K562 (cell line): ENCODE data around the gene NTN4. TPM values are rescaled to one million over a fixed set of nuclear protein-coding genes. Genes with fewer than 3 reads are reported as not detected.

Experiments
- ATAC-seq: fragments of 200-7000 bp; cut with Tn5 transposase; 3 replicates; pipeline ENCODE4 v1.9.1; 2020; ENCODE audit warnings: moderate library complexity
- BruUV-seq: library from RNA; stranded (reverse); fragments of 400-500 nt; replicated peaks from 2 replicates; lab custom pipeline; 2021; lab: Mats Ljungman, UMichigan
- CTCF ChIA-PET: fragments of 300-600 bp; formaldehyde crosslinking; extraction: SDS; loops from one replicate; lab custom pipeline; 2021; ENCODE audit warnings: low intra/inter-chr PET ratio; lab: Yijun Ruan, JAX
- POLR2A ChIA-PET: fragments of 300-600, 350-650 bp; sonication (Branson Sonifier 250); formaldehyde crosslinking; extraction: SDS; loops from one replicate; lab custom pipeline; 2021; ENCODE audit warnings: antibody characterized with exemption, inconsistent platforms; lab: Yijun Ruan, JAX
- DNase-seq, 4 experiments: peaks; one replicate each; pipeline versions ENCODE4 v3.0.0 to v3.0.0-alpha.2; 2011 to 2018; ENCODE audit warnings: low spot score in 3 of 4, mixed read lengths in 3 of 4; ENCODE audit errors: extremely low read depth in 1 of 4
- FAIRE-seq: peaks from 2 replicates; lab custom pipeline; 2011; peaks lifted over from hg19 to GRCh38; lab: Jason Lieb, UNC
- H2AFZ ChIP-seq: 2 replicates; pipeline ENCODE4 v1.6.0; 2011; ENCODE audit warnings: low read depth, low read length, control low read depth, inconsistent platforms
- H3K27ac ChIP-seq: fragments of 200-600 bp; 3 replicates; pipeline ENCODE4 v1.8.0; 2011; ENCODE audit warnings: low read depth, mild to moderate bottlenecking, control low read depth, inconsistent platforms, low read length, moderate library complexity, mixed read lengths; ENCODE audit errors: extremely low read depth
- H3K27me3 ChIP-seq, 2 experiments: fragments of 300-600 bp in 1 of 2; 2 replicates in 1 of 2; 3 replicates in 1 of 2; pipeline versions ENCODE4 v1.6.0 to v1.8.0; 2011; ENCODE audit warnings: inconsistent platforms in 2 of 2, low read length in 2 of 2, mild to moderate bottlenecking in 1 of 2, mixed read lengths in 1 of 2, moderate library complexity in 1 of 2; ENCODE audit not compliant: control insufficient read depth in 2 of 2, insufficient read depth in 2 of 2
- H3K36me3 ChIP-seq: fragments of 300-600 bp; 3 replicates; pipeline ENCODE4 v1.8.0; 2011; ENCODE audit warnings: mild to moderate bottlenecking, low read length, inconsistent platforms; ENCODE audit not compliant: control insufficient read depth, insufficient read depth
- H3K4me1 ChIP-seq, 2 experiments: fragments of 200-600 bp in 1 of 2; replicated peaks in 1 of 2; 2 replicates in 1 of 2; 3 replicates in 1 of 2; pipeline versions ENCODE4 v1.5.1 to v1.8.0; 2011; ENCODE audit warnings: inconsistent platforms in 2 of 2, low read length in 2 of 2, mild to moderate bottlenecking in 1 of 2, mixed read lengths in 1 of 2, moderate library complexity in 1 of 2; ENCODE audit not compliant: control insufficient read depth in 2 of 2, insufficient read depth in 2 of 2
- H3K4me2 ChIP-seq: 2 replicates; pipeline ENCODE4 v1.6.1; 2011; ENCODE audit warnings: low read length, control low read depth, inconsistent platforms, mixed read lengths; ENCODE audit not compliant: insufficient read depth
- H3K4me3 ChIP-seq: fragments of 200-600 bp; sonication (generic), shearing (Covaris generic); 2 replicates; pipeline ENCODE4 v1.5.1; 2016; ENCODE audit warnings: control low read depth, inconsistent platforms
- H3K79me2 ChIP-seq: fragments of 200-600 bp; 3 replicates; pipeline ENCODE4 v1.8.0; 2011; ENCODE audit warnings: low read length, inconsistent platforms; ENCODE audit not compliant: control insufficient read depth, insufficient read depth
- H3K9ac ChIP-seq, 2 experiments: 2 replicates each; pipeline versions ENCODE4 v1.6.0 to v1.6.1; 2011; ENCODE audit warnings: low read depth in 2 of 2, low read length in 2 of 2, control low read depth in 1 of 2, inconsistent platforms in 1 of 2, mild to moderate bottlenecking in 1 of 2, mixed read lengths in 1 of 2; ENCODE audit not compliant: insufficient read depth in 1 of 2
- H3K9me1 ChIP-seq: one replicate; pipeline ENCODE4 v1.6.0; 2011; ENCODE audit warnings: inconsistent platforms, mild to moderate bottlenecking, low read length, moderate library complexity; ENCODE audit not compliant: control insufficient read depth, insufficient read depth
- H3K9me3 ChIP-seq: replicated peaks from 2 replicates; pipeline ENCODE4 v1.5.1; 2011; ENCODE audit warnings: low read depth, low read length, inconsistent platforms; ENCODE audit not compliant: control insufficient read depth, insufficient read depth
- H4K20me1 ChIP-seq: replicated peaks from 2 replicates; pipeline ENCODE4 v1.6.1; 2011; ENCODE audit warnings: low read length, inconsistent platforms, mixed read lengths; ENCODE audit not compliant: control insufficient read depth, insufficient read depth
- PBX2 ChIP-seq, 2 experiments: IDR thresholded peaks in 1 of 2; conservative IDR thresholded peaks in 1 of 2; 2 replicates each; pipeline ENCODE4 v1.6.1; 2016; ENCODE audit warnings: low read depth in 2 of 2, mild to moderate bottlenecking in 1 of 2, missing compliant biosample characterization in 1 of 2, missing genetic modification characterization in 1 of 2, moderate library complexity in 1 of 2
- PKNOX1 ChIP-seq: fragments of 450-650 bp; IDR thresholded peaks from 2 replicates; pipeline ENCODE4 v1.6.1; 2016
- SETDB1 ChIP-seq: IDR thresholded peaks from one replicate; pipeline ENCODE4 v1.6.1; 2012; ENCODE audit warnings: low read length, control low read depth, inconsistent platforms
- SIX5 ChIP-seq, 2 experiments: IDR thresholded peaks; 2 replicates each; pipeline ENCODE4 v1.6.1; 2011; ENCODE audit warnings: low read length in 2 of 2, borderline replicate concordance in 1 of 2, low read depth in 1 of 2, mild to moderate bottlenecking in 1 of 2, moderate library complexity in 1 of 2; ENCODE audit not compliant: insufficient read depth in 1 of 2
- SMARCC2 ChIP-seq: fragments of 450-650 bp; IDR thresholded peaks from 2 replicates; pipeline ENCODE4 v1.6.1; 2017; ENCODE audit warnings: antibody characterized with exemption, moderate library complexity, mild to moderate bottlenecking, low read depth
- STAT5A ChIP-seq: IDR thresholded peaks from 2 replicates; pipeline ENCODE4 v1.6.1; 2012; ENCODE audit warnings: low read length, inconsistent platforms, borderline replicate concordance
- ZNF778 ChIP-seq: fragments of 450-650 bp; formaldehyde crosslinking; IDR thresholded peaks from 2 replicates; pipeline ENCODE4 v1.4.0; 2020; ENCODE audit warnings: mild to moderate bottlenecking, moderate library complexity
- WGBS: fragments of 100-300 bp; shearing (Covaris generic); methylation state at CpG from one replicate; pipeline ENCODE4 v1.1.6; 2016; ENCODE audit warnings: low coverage, mixed read lengths; ENCODE audit not compliant: insufficient coverage; ENCODE audit errors: missing lambda C conversion rate; 5-methylcytosine and 5-hydroxymethylcytosine counted together
- in situ Hi-C: fragments of 300-500 bp; cut with MboI; formaldehyde crosslinking; loops from 4 replicates; pipeline ENCODE4 v1.15.0; 2018; ENCODE audit warnings: inconsistent platforms, mixed read lengths
- intact Hi-C: fragments of 100-400 bp; cut with micrococcal nuclease; formaldehyde crosslinking; loops from 2 replicates; pipeline ENCODE4 v1.14.2; 2022
- polyA plus RNA-seq, 8 experiments: library from polyadenylated mRNA; depleted of rRNA in 4 of 8; stranded (reverse) in 5 of 8; unstranded in 3 of 8; fragments of >200 nt; fragmentation: Nextera tagmentation in 2 of 8; fragmentation: Illumina TruSeq in 1 of 8; extraction: Ambion mirVana in 2 of 8; extraction: Trizol in 1 of 8; gene quantifications; 2 replicates each; pipeline versions ENCODE4 v1.2.1 to v1.2.3, GENCODE V29; 2011 to 2014; ENCODE audit warnings: inconsistent platforms in 1 of 8, missing spikeins in 1 of 8
- total RNA-seq, 7 experiments: library from RNA; depleted of rRNA in 6 of 7; stranded (reverse); fragments of >200 nt in 6 of 7; fragmentation: Illumina TruSeq in 2 of 7; extraction: Trizol in 2 of 7; gene quantifications; 2 replicates each; pipeline versions ENCODE4 v1.2.1 to v1.2.3, GENCODE V29; 2011 to 2021; ENCODE audit warnings: low replicate concordance in 1 of 7
- TF ChIP-seq, protein P1 (sequence below): fragments of 450-650 bp; IDR thresholded peaks from 2 replicates; pipeline ENCODE4 v1.6.1; 2014; ENCODE audit warnings: low read depth, mild to moderate bottlenecking, moderate library complexity, borderline replicate concordance
- TF ChIP-seq, protein P2 (sequence below): sonication (generic); formaldehyde crosslinking; IDR thresholded peaks from 2 replicates; pipeline ENCODE4 v1.8.0; 2023; ENCODE audit warnings: mild to moderate bottlenecking, missing genetic modification reagents

The NTN4 gene
- total and polyA plus RNA-seq, 9 of the 15 experiments (the other 6 are each of a cell fraction or from before 2014, with no cell fraction given), result 0.13 TPM; not detected in 8

- no peak for TF ChIP-seq PBX2 (CRISPR knock-in tag; IDR thresholded peaks at IDR 0.05; ENCODE audit: low read depth)
- no peak for TF ChIP-seq PBX2 (tag; conservative IDR thresholded peaks at IDR 0.05; ENCODE audit: low read depth)
- no peak for TF ChIP-seq SETDB1
- no peak for TF ChIP-seq SIX5 (IDR thresholded peaks at IDR 0.05; ENCODE audit: borderline replicate concordance in 1 of 2, insufficient read depth in 1 of 2, low read depth in 1 of 2, low read length in 2 of 2)
- TF ChIP-seq SMARCC2, result no peak
- TF ChIP-seq ZNF778 (CRISPR knock-in tag), result no peak
- TF ChIP-seq PKNOX1, result no peak
- TF ChIP-seq, all 486 proteins: peak for 0
These were observed 102.6 kb downstream of the NTN4 start (continued) for GRCh38 chr12:95687937-95688336.

DNA sequence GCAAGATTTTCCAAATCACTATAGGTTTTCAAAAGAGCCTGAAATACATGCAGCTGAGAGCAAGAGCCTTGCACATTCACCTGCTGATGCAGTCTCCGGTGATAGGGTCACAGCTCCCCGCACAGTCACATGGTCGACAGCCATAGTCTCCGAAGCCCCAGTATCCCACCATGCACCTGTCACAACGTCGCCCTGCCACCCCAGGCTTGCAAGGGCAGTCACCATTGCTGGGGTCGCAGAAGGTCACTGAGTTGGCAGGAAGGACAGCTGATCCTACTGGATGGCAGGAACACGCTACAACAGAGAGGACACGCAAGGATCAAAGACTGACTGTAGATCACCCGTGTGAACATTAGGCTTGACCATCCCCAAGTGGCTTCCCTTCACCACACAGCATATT is 107.1 kb downstream of the NTN4 start:
- CTCF ChIA-PET, result no interaction called here
- POLR2A ChIA-PET, result no interaction called here
- TF ChIP-seq, protein P1, sequence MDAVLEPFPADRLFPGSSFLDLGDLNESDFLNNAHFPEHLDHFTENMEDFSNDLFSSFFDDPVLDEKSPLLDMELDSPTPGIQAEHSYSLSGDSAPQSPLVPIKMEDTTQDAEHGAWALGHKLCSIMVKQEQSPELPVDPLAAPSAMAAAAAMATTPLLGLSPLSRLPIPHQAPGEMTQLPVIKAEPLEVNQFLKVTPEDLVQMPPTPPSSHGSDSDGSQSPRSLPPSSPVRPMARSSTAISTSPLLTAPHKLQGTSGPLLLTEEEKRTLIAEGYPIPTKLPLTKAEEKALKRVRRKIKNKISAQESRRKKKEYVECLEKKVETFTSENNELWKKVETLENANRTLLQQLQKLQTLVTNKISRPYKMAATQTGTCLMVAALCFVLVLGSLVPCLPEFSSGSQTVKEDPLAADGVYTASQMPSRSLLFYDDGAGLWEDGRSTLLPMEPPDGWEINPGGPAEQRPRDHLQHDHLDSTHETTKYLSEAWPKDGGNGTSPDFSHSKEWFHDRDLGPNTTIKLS, result no peak
- TF ChIP-seq, protein P2, sequence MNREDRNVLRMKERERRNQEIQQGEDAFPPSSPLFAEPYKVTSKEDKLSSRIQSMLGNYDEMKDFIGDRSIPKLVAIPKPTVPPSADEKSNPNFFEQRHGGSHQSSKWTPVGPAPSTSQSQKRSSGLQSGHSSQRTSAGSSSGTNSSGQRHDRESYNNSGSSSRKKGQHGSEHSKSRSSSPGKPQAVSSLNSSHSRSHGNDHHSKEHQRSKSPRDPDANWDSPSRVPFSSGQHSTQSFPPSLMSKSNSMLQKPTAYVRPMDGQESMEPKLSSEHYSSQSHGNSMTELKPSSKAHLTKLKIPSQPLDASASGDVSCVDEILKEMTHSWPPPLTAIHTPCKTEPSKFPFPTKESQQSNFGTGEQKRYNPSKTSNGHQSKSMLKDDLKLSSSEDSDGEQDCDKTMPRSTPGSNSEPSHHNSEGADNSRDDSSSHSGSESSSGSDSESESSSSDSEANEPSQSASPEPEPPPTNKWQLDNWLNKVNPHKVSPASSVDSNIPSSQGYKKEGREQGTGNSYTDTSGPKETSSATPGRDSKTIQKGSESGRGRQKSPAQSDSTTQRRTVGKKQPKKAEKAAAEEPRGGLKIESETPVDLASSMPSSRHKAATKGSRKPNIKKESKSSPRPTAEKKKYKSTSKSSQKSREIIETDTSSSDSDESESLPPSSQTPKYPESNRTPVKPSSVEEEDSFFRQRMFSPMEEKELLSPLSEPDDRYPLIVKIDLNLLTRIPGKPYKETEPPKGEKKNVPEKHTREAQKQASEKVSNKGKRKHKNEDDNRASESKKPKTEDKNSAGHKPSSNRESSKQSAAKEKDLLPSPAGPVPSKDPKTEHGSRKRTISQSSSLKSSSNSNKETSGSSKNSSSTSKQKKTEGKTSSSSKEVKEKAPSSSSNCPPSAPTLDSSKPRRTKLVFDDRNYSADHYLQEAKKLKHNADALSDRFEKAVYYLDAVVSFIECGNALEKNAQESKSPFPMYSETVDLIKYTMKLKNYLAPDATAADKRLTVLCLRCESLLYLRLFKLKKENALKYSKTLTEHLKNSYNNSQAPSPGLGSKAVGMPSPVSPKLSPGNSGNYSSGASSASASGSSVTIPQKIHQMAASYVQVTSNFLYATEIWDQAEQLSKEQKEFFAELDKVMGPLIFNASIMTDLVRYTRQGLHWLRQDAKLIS (CRISPR knock-in tag), result no peak
- TF ChIP-seq STAT5A, result no peak

More for the DNA sequence above, 107.1 kb downstream of the NTN4 start:
- Histone ChIP-seq H3K79me2 (no peaks in the 10 kb centered on the region), H3K27ac (no peak overlapping the region), H3K9me3 (no peaks in the 10 kb centered on the region), H3K9me1 (no peaks in the 10 kb centered on the region), H3K4me1 (no peaks in the 10 kb centered on the region), H3K4me3 (no peak overlapping the region), H4K20me1 (0 out of 2 replicates have a peak, but pooled peaks cover 3% of the 10 kb centered on the region), H3K36me3 (no peaks in the 10 kb centered on the region), H3K27me3 (peaks cover 3 to 6% of the 10 kb centered on the region in 2 experiments; a peak in 2 of 5 replicates), H3K4me2 (no peak overlapping the region), H3K9ac (no peak overlapping the region), H2AFZ (no peak overlapping the region)
- in situ Hi-C loops (no loop called here), intact Hi-C loops (no loop called here)
- no peak for ATAC-seq
- DNase-seq, result no peak
- no peak for FAIRE-seq
- no TSS peak for BruUV-seq
- WGBS, result under 1% methylated on average over 10 of the region's 10 CpGs
